Smooth muscle cell (in vitro differentiated cells): ENCODE results near the gene ANKRD31. TPM values are rescaled to one million over a fixed set of nuclear protein-coding genes. Genes with fewer than 3 reads are reported as not detected.

ENCODE experiments used
- DNase-seq: peaks from one replicate; lab custom pipeline; 2025; ENCODE audit not compliant: unreplicated experiment; lab: John Stamatoyannopoulos, UW
- H2AFZ ChIP-seq: fragments of 200-600 bp; sonication (generic); 2 replicates; pipeline ENCODE4 v1.6.0; 2016; ENCODE audit warnings: antibody characterized with exemption, low read depth, mild to moderate bottlenecking
- H3F3A ChIP-seq: fragments of 200-600 bp; sonication (generic); 2 replicates; pipeline ENCODE4 v1.6.0; 2017; ENCODE audit warnings: antibody characterized with exemption, low read depth
- H3K27ac ChIP-seq: fragments of 200-600 bp; sonication (generic); 2 replicates; pipeline ENCODE4 v1.5.1; 2016; ENCODE audit warnings: low read depth, mild to moderate bottlenecking
- H3K27me3 ChIP-seq: fragments of 200-600 bp; sonication (generic); 2 replicates; pipeline ENCODE4 v1.6.1; 2016; ENCODE audit warnings: low read depth, mild to moderate bottlenecking
- H3K36me3 ChIP-seq: fragments of 200-600 bp; sonication (generic); 2 replicates; pipeline ENCODE4 v1.5.1; 2016; ENCODE audit warnings: low read depth
- H3K4me1 ChIP-seq: fragments of 200-600 bp; sonication (generic); 2 replicates; pipeline ENCODE4 v1.5.1; 2016; ENCODE audit warnings: low read depth
- H3K4me2 ChIP-seq: fragments of 200-600 bp; sonication (generic); 2 replicates; pipeline ENCODE4 v1.6.0; 2016; ENCODE audit warnings: mild to moderate bottlenecking
- H3K4me3 ChIP-seq: fragments of 200-600 bp; sonication (generic); 2 replicates; pipeline ENCODE4 v1.5.1; 2016; ENCODE audit warnings: mild to moderate bottlenecking
- H3K79me2 ChIP-seq: fragments of 200-600 bp; sonication (generic); 2 replicates; pipeline ENCODE4 v1.6.0; 2016; ENCODE audit warnings: low read depth, mild to moderate bottlenecking
- H3K9ac ChIP-seq: fragments of 200-600 bp; sonication (generic); 2 replicates; pipeline ENCODE4 v1.6.0; 2016; ENCODE audit warnings: low read depth
- H3K9me3 ChIP-seq: fragments of 200-600 bp; sonication (generic); replicated peaks from 2 replicates; pipeline ENCODE4 v1.5.1; 2016; ENCODE audit warnings: low read depth
- H4K20me1 ChIP-seq: fragments of 200-600 bp; sonication (generic); 2 replicates; pipeline ENCODE4 v1.6.0; 2016; ENCODE audit warnings: low read depth
- WGBS: methylation state at CpG from one replicate; pipeline ENCODE4 v1.1.7; 2016; ENCODE audit warnings: low lambda C conversion rate; 5-methylcytosine and 5-hydroxymethylcytosine counted together
- polyA plus RNA-seq: library from polyadenylated mRNA; unstranded; fragments of >200 nt; fragmentation: Nextera tagmentation; extraction: Ambion mirVana; gene quantifications from 2 replicates; pipeline ENCODE4 v1.2.1, GENCODE V29; 2016
- total RNA-seq: library from RNA; depleted of rRNA; stranded (reverse); fragments of >200 nt; gene quantifications from 2 replicates; pipeline ENCODE4 v1.2.3, GENCODE V29; 2014
- TF ChIP-seq, protein P1 (sequence below): fragments of 200-600 bp; sonication (generic); IDR thresholded peaks from 2 replicates; pipeline ENCODE4 v1.5.1; 2017; ENCODE audit warnings: borderline replicate concordance, mild to moderate bottlenecking, antibody characterized with exemption; ENCODE audit not compliant: insufficient read depth, poor library complexity, severe bottlenecking

Gene ANKRD31
- total and polyA plus RNA-seq, 2 experiments from 2014 or later = 0.03 to 0.22 TPM

DNA sequence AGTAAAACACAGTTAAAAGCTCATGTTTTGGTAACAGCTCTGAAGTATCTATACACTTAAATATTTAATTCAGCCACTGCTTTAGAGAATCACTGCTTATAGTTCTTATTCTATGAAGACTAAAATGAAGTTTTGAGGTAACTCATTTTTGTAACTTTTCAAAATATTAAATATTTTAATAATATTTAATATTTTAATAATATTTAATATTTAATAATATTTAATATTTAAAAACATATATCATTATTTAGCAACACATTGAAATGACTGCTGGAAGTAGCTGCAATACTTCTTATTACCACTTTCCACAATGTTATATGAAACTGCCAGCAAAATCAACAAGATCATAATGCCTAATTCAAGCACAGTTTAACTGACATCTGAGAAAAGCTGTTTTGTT is 165.6 kb downstream of the ANKRD31 start:
- TF ChIP-seq, protein P1, sequence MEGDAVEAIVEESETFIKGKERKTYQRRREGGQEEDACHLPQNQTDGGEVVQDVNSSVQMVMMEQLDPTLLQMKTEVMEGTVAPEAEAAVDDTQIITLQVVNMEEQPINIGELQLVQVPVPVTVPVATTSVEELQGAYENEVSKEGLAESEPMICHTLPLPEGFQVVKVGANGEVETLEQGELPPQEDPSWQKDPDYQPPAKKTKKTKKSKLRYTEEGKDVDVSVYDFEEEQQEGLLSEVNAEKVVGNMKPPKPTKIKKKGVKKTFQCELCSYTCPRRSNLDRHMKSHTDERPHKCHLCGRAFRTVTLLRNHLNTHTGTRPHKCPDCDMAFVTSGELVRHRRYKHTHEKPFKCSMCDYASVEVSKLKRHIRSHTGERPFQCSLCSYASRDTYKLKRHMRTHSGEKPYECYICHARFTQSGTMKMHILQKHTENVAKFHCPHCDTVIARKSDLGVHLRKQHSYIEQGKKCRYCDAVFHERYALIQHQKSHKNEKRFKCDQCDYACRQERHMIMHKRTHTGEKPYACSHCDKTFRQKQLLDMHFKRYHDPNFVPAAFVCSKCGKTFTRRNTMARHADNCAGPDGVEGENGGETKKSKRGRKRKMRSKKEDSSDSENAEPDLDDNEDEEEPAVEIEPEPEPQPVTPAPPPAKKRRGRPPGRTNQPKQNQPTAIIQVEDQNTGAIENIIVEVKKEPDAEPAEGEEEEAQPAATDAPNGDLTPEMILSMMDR = no peak
- no peaks in the 10 kb centered on the region for H3K36me3 ChIP-seq
- no peaks in the 10 kb centered on the region for H3K4me1 ChIP-seq
- no peak overlapping the region for H3K4me3 ChIP-seq
- H3K9me3 ChIP-seq = no peaks in the 10 kb centered on the region
- no peaks in the 10 kb centered on the region for H3K79me2 ChIP-seq
- no peak overlapping the region for H3K9ac ChIP-seq
- H3K27ac ChIP-seq = no peak overlapping the region
- no peaks in the 10 kb centered on the region for H4K20me1 ChIP-seq
- DNase-seq = no peak
- no peaks in the 10 kb centered on the region for H3F3A ChIP-seq
- H2AFZ ChIP-seq = no peak overlapping the region
- no peak overlapping the region for H3K4me2 ChIP-seq
- no peaks in the 10 kb centered on the region for H3K27me3 ChIP-seq

DNA sequence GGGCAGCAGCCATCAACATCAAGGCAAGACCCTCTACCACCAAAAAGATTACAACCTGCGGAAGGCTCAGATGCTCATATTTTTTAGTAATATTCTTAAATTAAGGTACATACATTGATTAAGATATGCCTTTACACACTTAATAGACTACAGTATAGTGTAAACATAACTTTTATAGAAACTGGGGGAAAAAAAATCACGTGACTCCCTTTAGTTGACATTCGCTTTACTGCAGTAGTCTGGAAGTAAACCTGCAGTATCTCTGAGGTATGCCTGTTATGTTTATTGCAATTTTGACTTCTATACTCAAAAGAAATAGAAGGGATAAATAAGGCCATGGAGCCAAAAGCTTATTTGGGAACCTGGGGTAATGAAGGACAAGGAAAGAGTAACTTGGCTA is 169.2 kb downstream of the ANKRD31 start:
- Histone ChIP-seq H3K9me3 (no peaks in the 10 kb centered on the region), H3F3A (no peaks in the 10 kb centered on the region), H3K79me2 (no peaks in the 10 kb centered on the region), H3K9ac (no peak overlapping the region), H3K27ac (no peak overlapping the region), H2AFZ (no peak overlapping the region), H3K27me3 (no peaks in the 10 kb centered on the region), H3K36me3 (no peaks in the 10 kb centered on the region), H4K20me1 (no peaks in the 10 kb centered on the region), H3K4me3 (no peak overlapping the region), H3K4me1 (no peaks in the 10 kb centered on the region), H3K4me2 (no peak overlapping the region)
- 96% methylated on average over 3 of the region's 3 CpGs for WGBS
- DNase-seq = no peak
- TF ChIP-seq, protein P1 = no peak

DNA sequence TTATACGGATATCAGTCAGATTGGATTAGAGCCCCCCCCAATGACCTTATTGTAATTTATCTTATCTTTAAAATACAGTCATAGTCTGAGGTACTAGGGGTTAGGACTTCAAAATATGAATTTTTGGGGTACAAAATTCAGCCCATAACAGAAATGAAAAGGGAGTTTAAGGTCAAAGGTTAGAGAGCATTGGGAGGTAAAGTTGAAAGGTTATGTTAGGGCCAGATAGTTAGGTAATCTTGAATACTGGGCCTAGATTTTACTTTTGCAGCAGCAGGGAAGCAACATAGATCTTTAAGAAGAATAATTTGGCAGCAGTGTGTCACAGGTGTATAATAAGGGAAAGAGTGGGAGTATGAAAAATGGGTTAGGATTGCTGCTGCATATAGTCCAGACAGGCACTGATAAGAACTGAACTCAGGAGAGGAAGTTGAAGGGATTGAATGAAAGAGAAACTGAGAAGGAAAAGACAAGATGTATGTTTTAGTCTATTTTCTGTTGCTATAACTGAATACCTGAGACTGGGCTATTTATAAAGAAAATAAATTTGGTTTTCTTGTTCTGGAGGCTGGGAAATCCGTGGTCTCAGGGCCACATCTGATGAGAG is 173.7 kb downstream of the ANKRD31 start:
- H3K4me2 ChIP-seq = no peak overlapping the region
- DNase-seq = no peak
- no peaks in the 10 kb centered on the region for H3F3A ChIP-seq
- no peak overlapping the region for H3K27ac ChIP-seq
- H3K27me3 ChIP-seq = no peaks in the 10 kb centered on the region
- TF ChIP-seq, protein P1 = no peak
- no peaks in the 10 kb centered on the region for H3K9me3 ChIP-seq
- H3K79me2 ChIP-seq = no peaks in the 10 kb centered on the region
- no peaks in the 10 kb centered on the region for H3K36me3 ChIP-seq
- H2AFZ ChIP-seq = no peak overlapping the region
- no peaks in the 10 kb centered on the region for H3K4me1 ChIP-seq
- 91% methylated on average over 2 of the region's 2 CpGs for WGBS
- no peak overlapping the region for H3K9ac ChIP-seq
- H3K4me3 ChIP-seq = no peak overlapping the region
- no peaks in the 10 kb centered on the region for H4K20me1 ChIP-seq

DNA sequence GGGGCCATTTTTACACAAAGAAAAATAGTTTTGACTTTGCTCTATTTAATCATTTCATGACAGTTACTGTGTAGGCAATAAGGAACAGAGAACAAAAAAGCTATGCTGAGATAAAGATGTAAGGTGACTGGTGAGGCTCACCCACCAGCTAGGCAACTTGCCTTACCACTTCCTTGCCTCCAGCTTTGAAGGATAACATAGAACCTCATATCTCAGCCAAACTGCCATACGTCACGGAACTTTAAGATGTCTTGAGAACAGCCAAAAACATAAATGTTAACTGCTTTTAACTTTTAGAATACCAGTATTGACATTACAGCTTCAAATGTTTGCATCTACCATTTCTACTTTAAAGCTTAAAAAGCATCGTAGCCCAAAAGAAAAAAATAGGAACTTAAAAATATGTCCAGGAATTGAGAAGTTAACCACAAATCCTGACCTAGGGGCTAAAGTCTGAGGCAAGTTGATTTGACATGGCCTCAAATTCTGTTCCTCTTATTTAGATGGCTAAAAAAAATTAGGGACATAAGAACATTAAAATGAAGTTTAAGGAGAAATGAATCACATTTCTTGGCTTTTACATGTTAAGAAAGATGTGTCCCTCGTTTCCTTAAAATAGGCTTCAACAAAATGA is 176.6 kb downstream of the ANKRD31 start:
- no peak overlapping the region for H3K4me2 ChIP-seq
- H3F3A ChIP-seq = peaks cover 5% of the 10 kb centered on the region
- H3K4me1 ChIP-seq = peaks cover 6% of the 10 kb centered on the region
- H3K79me2 ChIP-seq = no peaks in the 10 kb centered on the region
- DNase-seq = no peak
- H2AFZ ChIP-seq = no peak overlapping the region
- H3K27me3 ChIP-seq = no peaks in the 10 kb centered on the region
- H3K9ac ChIP-seq = no peak overlapping the region
- TF ChIP-seq, protein P1 = no peak
- H4K20me1 ChIP-seq = no peaks in the 10 kb centered on the region
- no peaks in the 10 kb centered on the region for H3K36me3 ChIP-seq
- no peak overlapping the region for H3K27ac ChIP-seq
- 87% methylated on average over 4 of the region's 4 CpGs for WGBS
- no peak overlapping the region for H3K4me3 ChIP-seq
- H3K9me3 ChIP-seq = no peaks in the 10 kb centered on the region
